ENCODE data around the gene CCDC141.
"Not testable (repeated sequence)": the region's sequence is repeated elsewhere in the genome, so short reads cannot be mapped to it uniquely, and the experiment has no call there.

The CCDC141 gene, protein sequence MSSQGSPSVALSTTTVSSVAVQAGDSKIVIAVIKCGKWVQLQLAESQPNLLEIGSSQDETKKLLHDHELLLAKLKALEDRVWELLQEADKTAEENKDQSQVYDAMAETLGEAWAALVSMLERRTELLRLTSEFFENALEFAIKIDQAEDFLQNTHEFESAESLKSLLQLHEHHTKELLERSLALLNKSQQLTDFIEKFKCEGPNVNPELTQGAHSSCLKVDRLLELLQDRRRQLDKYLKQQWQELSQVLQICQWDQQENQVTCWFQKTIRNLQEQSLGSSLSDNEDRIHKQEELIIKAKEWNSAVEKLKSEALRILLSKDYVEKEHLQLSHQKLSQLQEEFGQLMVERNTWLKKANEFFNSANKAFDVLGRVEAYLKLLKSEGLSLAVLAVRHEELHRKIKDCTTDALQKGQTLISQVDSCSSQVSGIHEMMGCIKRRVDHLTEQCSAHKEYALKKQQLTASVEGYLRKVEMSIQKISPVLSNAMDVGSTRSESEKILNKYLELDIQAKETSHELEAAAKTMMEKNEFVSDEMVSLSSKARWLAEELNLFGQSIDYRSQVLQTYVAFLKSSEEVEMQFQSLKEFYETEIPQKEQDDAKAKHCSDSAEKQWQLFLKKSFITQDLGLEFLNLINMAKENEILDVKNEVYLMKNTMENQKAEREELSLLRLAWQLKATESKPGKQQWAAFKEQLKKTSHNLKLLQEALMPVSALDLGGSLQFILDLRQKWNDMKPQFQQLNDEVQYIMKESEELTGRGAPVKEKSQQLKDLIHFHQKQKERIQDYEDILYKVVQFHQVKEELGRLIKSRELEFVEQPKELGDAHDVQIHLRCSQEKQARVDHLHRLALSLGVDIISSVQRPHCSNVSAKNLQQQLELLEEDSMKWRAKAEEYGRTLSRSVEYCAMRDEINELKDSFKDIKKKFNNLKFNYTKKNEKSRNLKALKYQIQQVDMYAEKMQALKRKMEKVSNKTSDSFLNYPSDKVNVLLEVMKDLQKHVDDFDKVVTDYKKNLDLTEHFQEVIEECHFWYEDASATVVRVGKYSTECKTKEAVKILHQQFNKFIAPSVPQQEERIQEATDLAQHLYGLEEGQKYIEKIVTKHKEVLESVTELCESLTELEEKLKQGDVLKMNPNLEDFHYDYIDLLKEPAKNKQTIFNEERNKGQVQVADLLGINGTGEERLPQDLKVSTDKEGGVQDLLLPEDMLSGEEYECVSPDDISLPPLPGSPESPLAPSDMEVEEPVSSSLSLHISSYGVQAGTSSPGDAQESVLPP (N-terminal part only)

DNA sequence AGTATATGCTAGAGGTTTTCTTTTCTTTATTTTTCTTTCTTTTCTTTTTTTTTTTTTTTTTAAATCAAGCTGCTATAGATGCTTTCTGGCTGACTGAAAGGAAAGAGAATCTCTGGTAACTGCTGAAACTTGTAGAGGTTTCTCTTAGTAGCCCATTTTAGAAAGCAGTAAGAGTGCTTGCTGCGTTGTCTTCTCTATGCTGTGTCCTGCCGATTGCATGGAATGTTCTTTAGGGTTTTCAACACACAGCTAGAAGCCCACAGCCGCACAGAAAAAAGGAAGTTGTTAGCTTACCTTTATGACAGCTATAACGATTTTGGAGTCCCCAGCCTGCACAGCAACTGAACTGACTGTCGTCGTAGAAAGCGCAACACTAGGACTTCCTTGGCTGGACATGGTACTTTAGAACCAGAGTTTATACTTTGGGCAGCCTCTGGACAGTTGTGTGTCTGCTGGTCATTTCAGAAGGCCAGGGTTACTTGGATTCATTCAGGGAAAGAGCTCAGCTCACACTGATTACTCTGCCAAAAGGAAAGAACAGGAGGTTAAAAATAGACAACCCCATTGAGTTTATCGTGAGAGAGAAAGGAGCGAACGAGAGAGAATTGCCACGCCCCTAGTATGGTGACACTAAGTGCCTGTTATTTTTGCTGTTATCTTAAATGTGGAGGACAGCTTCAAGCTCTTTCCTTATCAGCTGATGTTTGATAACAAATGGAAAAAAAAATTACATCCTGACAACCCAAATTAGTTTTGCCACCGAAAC lies at the start of gene CCDC141:
CCDC141 (minus strand) TSS at position 592 of the 766 bp plus-strand sequence; CDS start at position 396, 196 bp downstream.
- no peak for DNase-seq (ENCODE audit: low spot score)

- DNase-seq (ENCODE audit: low spot score): no peak
Observed at GRCh38 chr2:179098080-179098689, 48.2 kb upstream of the CCDC141 start.

GRCh38 chr2:179097131-179097530 lies 47.2 kb upstream of the CCDC141 start:
- no peak for DNase-seq (ENCODE audit: low spot score)

GRCh38 chr2:179096090-179096489 lies 46.2 kb upstream of the CCDC141 start:
- DNase-seq (ENCODE audit: low spot score): no peak

GRCh38 chr2:179092912-179093311 lies 43.0 kb upstream of the CCDC141 start:
- not testable (repeated sequence) for DNase-seq (ENCODE audit: low spot score)

DNA sequence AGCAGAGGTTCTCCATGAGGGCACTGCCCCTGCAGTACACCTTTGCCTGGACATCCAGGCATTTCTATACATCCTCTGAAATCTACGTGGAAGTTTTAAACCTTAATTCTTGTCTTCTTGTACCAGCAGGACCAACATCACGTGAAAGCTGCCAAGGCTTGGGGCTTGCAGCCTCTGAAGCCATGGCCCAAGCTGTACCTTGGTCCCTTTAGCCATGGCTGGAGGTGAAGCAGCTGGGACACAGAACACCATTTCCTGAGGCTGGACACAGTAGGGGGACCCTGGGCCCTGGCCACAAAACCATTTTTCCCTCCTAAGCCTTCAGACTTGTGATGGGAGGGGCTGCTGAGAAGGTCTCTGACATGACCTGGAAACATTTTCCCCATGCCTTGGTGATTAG lies 32.8 kb upstream of the CCDC141 start:
- DNase-seq (ENCODE audit: low spot score): no peak

- DNase-seq (ENCODE audit: low spot score): no peak
Observed at GRCh38 chr2:179081954-179082353, 32.0 kb upstream of the CCDC141 start.

GRCh38 chr2:179072527-179072926 lies 22.6 kb upstream of the CCDC141 start:
- DNase-seq (ENCODE audit: low spot score): no peak

DNA sequence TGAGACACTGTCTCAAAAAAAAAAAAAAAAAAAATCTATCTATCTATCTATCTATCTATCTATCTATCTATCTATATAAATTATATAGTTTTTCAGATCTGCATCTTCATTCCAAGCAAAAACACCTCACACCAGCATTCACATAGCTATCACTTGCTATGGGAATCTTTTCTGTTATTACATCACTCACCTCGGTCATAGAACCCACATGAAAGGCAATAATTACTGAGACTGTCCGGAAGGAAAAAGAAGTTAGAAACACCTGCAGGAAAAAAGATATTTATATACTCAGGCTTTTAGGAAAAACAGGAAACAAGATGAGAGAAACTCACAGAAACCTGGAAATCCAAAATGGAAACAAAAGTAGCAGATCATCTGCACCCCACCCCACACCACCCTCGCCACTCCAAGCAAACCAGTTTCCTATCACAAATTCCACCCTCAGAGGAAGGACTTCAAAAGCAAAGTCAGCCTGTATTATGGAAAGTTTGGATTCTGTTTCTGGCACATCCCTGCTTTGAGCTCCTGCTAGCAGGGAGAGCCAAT lies 21.9 kb upstream of the CCDC141 start:
- DNase-seq (ENCODE audit: low spot score): no peak

- DNase-seq (ENCODE audit: low spot score): no peak
Observed at GRCh38 chr2:179070895-179071294, 21.0 kb upstream of the CCDC141 start.

GRCh38 chr2:179069685-179070084 lies 19.7 kb upstream of the CCDC141 start:
- DNase-seq (ENCODE audit: low spot score): no peak

DNA sequence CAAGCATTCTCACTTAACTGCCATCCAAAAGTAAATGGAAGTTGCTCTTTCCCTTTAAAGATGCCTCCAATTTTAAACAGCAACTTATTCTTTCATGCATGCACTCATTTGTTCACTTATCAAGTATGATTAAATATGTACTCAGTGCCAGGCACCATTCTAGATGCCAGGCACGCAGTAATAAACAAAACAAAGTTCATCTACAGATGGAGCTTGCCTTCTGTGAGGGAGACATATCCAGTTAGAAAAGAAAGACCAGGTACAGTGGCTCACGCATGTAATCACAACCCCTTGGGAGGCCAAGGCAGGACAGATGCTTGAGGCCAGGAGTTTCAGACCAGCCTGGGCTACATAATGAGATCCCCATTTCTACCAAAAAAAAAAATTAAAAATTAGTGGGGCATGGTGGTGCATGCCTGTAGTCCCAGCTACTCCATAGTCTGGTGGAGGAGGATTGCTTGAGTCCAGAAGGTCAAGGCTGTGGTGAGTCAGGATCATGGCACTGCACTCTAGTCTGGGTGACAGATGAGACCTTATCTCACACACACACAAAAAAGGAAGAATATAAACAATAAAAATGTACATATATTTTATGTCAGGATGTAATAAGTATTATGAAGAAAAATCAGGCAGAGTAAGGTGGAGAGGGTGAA lies 19.2 kb upstream of the CCDC141 start:
- no peak for DNase-seq (ENCODE audit: low spot score)

GRCh38 chr2:179059026-179059700 lies 9.2 kb upstream of the CCDC141 start:
- DNase-seq (ENCODE audit: low spot score): no peak

DNA sequence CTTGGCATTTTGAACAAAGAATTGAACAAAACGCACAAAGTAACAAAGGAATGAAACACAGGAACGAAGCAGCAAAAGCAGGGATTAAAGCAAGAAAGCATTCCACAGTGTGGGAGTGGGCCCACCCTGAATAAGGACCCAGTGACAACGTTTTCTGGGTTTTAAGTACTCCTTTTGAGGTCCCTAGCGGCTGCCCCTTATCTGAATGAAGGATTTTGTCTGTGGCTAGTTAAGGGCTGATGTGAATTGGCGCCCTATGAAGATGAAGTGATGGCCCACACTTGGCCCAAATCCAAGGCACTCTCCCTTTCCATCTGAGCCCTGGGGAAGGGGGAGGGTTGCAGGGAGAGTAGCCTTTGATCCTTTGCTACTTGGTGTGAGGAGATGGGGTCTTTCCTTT lies 7.8 kb upstream of the CCDC141 start:
- DNase-seq (ENCODE audit: low spot score): no peak

DNA sequence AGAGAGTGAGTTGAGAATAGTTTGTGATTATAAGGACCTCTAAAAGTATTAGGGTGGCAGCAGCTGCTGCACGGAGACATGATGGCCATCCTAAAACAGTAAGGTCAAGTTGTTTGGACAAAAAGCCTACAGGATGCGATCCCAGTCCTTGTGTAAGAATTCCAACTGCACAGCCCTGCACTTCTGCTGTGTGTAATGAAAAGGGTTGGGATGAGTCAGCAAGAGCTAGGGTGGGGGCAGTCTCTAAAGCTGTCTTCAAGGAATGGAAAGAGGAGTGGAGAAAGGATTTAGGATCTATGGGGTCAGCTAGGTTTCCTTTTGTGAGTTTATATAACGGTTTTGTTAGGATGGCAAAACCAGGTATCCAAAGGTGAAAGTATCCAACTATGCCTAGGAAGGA lies 3.6 kb upstream of the CCDC141 start:
- DNase-seq (ENCODE audit: low spot score): not testable (repeated sequence)

GRCh38 chr2:179051250-179051649 lies 1.3 kb upstream of the CCDC141 start:
- no peak for DNase-seq (ENCODE audit: low spot score)

DNA sequence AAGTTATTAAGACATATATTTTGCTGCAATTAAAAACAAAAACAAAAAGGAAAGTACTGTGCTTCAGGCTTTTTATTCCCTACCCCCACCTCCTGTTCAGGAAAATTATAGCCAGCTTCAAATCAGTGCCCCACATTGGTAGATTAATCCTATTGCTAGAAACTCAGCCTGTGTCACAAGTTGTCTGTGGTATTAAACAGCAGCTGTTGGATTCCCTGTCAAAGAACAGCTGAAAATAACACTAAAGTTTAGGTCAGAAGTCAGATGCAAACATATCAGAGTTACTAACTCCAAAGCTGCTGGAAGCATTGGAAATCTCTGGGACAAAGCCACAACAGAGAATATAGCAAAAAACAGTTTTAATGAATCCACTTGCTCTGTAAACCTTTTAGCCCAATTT lies 818 bp upstream of the CCDC141 start:
- DNase-seq (ENCODE audit: low spot score): no peak

GRCh38 chr2:179049203-179049545 lies 763 bp downstream of the CCDC141 start:
- DNase-seq (ENCODE audit: low spot score): no peak

DNA sequence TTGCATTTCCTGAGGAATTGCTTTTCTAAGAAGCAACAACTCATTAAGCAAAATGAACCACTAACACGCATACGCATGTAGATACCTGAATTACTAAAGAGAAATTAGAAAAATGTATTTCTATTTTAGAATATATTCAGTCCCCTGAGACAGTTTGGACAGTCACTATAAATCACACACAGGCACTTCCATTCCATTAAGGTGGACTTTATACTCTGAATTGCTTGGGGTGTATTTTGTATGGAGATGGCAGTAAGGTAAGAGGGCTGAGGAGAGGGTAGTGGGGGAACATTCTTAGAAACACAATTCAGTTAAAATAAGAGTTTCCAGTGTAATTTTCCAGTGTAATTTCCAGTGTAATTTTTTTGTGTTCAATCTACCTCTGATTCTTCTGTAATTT lies 1.8 kb downstream of the CCDC141 start:
- no peak for DNase-seq (ENCODE audit: low spot score)

- DNase-seq (ENCODE audit: low spot score): not testable (repeated sequence)
Observed at GRCh38 chr2:179045602-179046001, 4.3 kb downstream of the CCDC141 start.
